HUDEP-2 (cell line): ENCODE measurements around the gene MYCBPAP.
A peak's percentile ranks its signal among the peaks of the same experiment; 100 is the strongest.

Experiments used
- DNase-seq, 76 experiments: peaks; one replicate each; lab custom pipeline; 2025; ENCODE audit not compliant: unreplicated experiment in 76 of 76; lab: John Stamatoyannopoulos, UW

The MYCBPAP gene, protein sequence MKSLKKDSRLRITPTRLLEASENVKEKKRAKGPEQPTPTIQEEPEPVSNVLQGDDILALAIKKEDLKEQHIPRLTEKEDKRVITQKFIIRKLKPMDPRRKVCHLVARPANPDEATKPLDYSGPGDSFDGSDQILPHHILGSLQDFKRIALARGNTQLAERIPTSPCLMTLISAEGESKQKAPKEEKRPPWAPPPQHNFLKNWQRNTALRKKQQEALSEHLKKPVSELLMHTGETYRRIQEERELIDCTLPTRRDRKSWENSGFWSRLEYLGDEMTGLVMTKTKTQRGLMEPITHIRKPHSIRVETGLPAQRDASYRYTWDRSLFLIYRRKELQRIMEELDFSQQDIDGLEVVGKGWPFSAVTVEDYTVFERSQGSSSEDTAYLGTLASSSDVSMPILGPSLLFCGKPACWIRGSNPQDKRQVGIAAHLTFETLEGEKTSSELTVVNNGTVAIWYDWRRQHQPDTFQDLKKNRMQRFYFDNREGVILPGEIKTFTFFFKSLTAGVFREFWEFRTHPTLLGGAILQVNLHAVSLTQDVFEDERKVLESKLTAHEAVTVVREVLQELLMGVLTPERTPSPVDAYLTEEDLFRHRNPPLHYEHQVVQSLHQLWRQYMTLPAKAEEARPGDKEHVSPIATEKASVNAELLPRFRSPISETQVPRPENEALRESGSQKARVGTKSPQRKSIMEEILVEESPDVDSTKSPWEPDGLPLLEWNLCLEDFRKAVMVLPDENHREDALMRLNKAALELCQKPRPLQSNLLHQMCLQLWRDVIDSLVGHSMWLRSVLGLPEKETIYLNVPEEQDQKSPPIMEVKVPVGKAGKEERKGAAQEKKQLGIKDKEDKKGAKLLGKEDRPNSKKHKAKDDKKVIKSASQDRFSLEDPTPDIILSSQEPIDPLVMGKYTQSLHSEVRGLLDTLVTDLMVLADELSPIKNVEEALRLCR

DNA sequence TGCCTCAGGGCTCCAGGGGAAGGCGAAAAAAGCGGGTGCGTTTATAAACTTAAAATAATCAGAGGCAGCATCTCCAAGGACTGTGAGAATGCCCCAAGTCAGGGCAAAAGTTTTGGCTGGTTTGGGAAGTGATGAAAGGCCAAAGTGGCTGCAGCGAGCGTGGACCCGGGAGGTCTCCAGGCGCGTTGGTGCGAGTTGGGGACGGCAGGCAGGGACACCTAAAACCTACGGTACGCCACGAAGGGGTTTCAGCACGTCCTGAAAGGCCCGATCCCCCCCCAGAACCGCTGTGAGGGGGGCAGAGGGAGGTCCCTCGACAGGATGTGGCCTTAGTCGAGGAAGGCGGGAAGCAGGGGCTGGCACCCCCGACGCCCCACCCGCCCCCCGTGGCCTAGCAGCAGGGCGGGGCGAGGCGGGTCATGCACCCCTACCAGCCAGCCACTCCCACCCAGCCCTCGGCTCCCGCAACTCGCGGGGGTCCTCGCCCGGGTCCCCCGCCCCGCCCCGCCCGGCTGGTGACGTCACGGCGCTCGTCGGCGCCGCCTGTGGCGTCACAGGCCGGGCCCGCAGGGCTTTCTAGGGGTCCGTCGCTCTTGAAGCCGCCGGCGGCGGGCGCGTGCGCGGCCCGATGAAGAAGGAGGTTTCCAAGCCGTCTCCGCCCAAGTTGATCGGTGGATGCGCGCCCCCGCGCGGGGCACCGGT is at the start of gene MYCBPAP:
TSS of gene MYCBPAP (plus strand) at position 569 of the 702 bp plus-strand sequence. CDS start 236 bp downstream, outside the sequence.
- DNase-seq, result peak in 70 of 76 experiments; percentile 12 to 81 (median 61)

DNA sequence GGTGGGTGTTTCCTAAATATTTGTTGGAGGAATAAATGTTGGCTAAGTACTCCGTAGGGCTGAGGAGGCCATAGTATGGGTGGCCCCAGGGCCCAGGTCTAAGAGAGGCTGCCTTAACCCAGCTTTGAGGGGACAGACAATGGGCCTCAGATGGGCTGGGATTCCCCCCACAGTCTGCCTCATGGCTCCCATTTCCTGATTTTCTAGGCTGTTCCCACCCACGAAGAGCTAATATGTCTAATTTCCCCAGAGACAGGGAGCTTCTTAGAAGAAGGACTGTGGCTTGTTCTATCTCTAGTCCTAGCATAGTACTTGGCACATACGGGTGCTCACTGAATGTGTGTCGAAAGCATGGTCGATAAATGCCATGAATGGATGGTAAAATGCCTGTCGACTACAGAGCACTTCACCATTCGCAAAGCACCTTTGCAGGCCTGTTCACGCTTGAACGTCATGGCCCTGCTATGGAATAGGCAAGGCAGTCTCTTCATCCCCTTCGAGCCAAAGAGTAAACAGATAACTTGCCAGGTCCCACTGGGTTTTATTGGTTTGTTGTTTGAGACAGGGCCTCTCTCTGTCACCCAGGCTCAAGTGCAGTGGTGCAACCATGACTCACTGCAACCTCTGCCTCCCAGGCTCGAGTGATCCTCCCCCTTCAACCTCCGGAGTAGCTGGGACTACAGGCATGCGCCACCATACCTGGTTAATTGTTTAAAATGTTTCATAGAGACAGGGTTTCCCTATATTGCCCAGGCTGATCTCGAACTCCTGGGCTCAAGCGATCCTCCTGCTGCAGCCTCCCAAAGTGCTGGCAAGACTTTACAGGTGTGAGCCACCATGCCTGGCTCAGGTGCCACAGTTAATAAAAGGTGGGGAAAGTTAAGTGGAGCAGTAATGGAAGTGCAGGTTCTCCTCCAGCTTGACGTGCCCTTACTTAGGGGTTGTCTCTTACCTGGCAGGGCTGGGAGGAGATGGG is 49.2 kb upstream of the MYCBPAP start:
- no peak for DNase-seq

DNA sequence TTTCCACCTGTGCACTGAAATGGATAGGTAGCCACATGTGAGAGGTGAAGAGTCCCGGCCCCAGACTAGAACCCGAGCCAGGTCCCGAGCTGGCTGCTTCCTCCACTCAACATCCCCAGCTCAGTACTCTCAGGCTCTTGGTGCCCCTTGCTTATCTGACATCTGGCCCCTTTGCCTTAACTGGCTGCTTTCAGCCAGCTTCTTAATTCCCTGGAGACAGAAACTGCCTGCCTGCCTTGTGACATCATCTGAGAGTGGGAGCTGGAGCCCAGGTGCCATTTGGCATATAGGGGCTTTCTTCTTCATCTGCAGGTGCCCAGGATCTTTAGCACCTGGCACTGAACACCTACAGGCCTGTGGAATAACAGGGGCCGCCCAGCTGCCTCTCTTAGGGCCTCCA is 48.5 kb upstream of the MYCBPAP start:
- DNase-seq, result no peak

DNA sequence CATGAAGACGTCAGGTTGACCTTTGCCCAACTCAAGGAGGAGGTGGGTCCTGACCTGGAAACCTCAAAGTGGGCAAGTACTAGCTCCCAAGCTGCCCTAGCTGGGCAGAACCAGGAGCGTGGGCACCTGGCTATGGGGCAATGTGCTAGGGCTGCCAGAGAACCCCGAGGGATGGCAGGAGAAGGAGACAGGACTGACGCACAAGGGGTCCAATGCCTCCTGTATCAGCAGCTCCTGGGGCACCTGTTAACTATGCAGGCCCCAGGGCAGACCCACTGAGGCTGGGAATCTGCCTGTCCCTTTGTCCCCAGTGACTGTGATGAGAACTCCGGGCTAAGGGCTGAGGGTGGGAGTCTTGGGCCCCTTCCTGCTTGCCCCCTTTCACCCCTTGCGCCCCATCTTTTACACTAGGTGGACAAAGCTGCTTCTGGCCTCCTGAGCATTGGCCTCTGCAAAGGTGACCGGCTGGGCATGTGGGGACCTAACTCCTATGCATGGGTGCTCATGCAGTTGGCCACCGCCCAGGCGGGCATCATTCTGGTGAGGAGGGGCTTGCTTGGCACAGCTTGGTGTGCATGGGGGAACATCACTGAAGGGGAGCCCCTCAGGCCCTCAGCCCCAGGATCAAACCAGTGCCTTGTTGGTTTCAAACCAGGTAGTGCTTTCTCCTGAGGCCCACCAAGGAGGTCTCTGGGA is 47.3 kb upstream of the MYCBPAP start:
- DNase-seq, result no peak

DNA sequence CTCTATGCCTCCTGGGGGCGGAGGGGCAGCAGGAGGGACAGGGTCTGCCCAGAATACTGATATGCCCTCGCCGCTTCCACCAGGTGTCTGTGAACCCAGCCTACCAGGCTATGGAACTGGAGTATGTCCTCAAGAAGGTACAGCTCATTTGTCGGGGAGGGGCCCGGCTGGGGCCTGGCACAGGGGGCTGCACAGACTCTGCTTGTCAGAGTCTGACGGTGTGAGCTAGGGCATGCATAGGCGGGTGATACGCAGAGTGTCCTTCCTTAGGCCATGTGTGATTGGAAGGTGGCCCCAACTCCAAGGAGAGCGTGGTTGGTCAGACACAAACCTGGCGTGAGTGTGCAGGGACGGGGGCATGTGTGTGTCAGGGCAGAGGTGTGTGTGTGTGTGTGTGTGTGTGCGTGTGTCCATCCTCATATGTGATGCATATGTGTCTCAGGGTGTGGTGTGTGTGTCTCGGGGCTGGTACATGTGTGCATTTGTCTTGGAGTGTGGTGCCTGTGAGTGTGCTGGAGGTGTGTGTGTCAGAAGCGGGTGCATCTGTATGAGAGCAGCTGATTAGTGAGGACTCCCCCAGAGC is 46.6 kb upstream of the MYCBPAP start:
- no peak for DNase-seq

DNA sequence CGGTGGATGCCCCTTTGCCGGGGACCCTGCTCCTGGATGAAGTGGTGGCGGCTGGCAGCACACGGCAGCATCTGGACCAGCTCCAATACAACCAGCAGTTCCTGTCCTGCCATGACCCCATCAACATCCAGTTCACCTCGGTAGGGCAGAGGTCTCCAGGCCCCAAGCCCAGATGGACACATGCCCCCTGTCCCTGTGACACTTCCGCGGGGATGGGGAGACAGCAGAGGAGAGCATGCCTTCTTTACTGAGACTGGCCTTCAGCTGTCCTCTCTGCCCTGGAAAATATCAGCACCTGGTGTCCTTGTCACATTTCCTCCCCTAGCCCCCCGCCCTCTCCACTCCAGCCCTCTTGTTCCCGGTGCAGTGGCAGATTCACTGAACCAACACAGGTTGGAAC is 45.8 kb upstream of the MYCBPAP start:
- DNase-seq, result no peak

DNA sequence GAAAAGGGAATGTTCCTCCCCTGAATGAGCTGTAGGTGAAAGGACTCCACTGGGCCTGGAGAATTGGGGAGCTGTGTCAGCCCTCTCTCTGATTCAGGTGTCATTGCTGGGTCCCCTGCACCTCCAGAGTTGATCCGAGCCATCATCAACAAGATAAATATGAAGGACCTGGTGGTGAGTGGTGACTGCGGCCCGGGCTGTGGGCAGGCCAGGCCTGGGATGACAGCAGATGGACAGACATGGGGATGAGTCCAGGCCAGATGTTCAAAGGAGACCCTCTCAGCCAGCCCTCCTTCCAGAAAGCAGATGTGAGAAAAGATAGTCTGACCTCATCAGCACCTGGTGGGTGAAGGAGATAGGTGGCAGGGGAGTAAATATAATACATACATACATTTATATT is 44.1 kb upstream of the MYCBPAP start:
- no peak for DNase-seq

DNA sequence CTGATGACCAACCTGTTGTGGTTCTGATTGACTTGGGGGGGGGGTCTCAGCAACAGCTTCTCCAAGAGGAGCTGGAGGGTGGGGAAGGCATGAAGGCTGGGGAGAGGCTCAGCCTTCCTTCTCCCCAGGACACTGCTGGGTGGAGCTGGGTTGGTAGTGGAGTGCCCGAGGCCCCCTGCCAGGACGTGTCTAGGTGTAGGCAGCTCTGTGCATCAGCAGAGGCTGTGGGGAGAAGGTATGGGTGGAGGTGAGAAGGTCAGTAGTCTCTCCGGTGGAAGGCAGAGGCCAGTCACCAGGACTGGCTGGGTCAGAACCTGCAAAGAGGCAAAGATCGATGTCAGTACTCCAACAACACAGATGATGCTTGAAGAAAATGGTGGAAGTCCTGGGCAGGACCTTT is 43.5 kb upstream of the MYCBPAP start:
- no peak for DNase-seq

DNA sequence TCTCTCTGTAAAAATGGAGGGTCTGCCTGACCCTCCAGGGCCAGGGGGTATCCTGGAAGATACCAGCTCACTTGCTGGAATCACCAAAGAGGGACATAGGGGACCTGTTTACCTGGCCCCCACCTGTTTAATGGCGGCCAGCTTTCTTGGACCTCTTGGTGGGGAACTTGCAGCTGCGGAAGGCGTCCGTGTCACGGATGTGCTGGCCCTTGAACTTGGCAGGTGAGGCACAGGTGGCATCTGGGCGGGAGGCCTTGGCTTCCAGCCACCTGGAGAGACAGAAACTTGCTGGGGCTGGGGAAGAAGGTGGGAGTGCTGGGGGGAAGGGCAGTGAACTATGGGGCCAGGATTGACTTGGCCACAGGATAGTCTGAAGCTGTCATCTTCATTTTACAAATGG is 43.1 kb upstream of the MYCBPAP start:
- DNase-seq, result no peak

DNA sequence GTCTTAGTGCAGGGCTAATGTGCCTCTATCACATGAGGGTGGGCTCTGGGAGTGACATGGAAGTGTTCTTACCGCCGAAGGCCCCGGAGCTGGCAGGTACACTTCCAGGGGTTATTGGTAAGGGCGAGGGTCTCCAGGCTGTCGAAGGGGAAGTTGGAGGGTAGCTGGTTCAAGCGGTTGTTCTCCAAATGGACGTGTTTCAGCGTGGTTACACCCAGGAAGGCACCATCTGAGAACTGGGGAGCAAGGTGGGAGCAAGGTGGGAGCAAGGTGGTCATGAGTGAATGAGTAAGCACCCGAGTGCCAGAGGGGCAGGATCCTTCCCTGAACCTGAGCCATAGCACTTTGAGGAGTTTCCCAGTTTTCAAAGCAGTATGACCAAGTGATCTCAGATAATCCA is 42.6 kb upstream of the MYCBPAP start:
- no peak for DNase-seq

DNA sequence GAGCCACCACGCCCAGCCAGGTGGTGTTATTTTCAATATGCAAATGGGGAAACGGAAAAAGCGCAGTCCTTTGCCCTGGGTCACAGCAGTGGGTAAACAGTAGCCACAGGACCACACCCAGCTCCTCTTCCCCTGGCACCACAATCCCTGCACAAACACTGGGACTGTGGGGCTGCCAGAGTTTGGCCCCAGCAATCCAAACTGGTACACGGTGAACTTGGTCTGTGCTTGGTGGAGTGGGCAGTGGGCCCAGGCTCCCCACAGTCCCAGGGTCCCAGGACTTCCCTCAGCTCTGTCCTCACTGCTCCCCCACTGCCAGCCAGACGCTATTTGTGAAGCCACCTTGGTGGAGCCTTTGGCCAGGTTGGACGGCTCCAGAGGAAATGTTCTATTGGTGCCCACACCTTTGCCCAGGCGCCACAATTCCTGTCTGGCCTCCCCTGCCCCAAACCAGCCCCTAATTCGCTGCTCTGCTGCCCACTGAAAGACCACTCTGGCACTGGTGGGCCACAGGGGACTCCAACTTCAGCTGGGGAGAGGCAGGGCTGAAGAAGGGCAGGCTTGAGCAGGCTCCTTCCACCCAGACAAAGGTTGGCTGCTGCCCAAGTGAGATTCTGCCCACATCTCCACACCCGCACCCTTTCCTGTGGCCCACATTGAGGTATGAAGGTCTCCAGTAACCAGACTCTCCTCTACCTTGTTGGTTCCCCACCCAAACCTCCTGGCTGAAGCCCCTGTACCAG is 41.7 kb upstream of the MYCBPAP start:
- peak in 1 of 76 experiments; percentile 10 for DNase-seq

DNA sequence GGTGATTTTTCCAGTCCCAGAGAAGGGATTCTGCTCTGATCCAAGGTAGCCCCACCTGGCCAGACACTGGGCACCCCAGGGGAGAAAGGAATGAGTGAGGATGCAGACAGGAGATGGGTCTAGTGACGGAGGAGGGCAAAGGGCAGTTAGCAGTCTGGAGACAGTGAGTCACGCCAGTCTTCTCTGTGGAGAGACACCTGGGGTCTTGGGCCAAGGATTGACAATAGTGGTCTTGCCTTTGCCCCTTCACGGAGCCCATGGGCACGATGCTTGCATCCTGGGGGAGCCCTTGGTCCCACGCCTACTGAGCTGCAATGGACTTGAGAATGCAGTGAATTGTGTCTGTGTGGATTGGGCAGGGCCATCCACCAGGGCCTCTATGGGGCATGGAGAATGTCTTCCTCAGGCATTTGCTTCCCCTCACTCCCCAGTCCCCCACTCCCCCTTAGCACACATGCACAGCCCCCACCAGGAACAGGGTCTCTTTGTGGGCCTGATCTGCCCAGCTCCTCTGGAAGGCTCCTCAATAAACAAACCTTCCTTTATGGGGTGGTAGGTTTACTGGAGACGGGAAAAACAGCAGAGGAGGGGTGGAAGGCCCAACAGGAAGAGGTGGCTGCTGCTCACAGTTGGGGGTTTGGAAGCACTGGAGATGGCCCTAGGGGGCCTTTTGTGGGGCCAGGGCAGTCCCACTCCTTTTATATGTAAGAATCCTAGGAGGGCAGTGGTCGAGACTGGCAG is 41.0 kb upstream of the MYCBPAP start:
- no peak for DNase-seq

DNA sequence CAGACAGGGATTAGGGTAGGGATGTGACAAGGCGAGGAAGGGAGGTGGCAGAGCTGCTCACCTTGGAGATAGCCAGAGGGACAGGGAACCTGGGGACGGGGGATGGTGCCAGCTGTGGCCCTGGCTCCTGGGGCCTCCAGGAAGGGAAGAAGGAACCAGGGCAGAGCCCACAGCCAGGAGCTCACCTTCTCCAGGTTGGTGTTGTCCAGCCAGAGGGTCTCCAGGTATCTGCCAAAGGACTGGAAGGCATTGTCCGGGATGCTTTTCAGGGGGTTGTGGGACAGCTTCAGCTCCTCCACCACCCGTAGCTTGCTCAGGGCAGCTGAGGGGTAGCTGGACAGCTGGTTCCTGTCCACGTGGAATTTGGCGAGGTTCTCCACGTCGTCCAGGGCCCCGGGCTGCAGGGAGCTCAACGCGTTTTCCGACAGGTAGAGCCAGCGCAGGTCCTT is 40.4 kb upstream of the MYCBPAP start:
- no peak for DNase-seq

DNA sequence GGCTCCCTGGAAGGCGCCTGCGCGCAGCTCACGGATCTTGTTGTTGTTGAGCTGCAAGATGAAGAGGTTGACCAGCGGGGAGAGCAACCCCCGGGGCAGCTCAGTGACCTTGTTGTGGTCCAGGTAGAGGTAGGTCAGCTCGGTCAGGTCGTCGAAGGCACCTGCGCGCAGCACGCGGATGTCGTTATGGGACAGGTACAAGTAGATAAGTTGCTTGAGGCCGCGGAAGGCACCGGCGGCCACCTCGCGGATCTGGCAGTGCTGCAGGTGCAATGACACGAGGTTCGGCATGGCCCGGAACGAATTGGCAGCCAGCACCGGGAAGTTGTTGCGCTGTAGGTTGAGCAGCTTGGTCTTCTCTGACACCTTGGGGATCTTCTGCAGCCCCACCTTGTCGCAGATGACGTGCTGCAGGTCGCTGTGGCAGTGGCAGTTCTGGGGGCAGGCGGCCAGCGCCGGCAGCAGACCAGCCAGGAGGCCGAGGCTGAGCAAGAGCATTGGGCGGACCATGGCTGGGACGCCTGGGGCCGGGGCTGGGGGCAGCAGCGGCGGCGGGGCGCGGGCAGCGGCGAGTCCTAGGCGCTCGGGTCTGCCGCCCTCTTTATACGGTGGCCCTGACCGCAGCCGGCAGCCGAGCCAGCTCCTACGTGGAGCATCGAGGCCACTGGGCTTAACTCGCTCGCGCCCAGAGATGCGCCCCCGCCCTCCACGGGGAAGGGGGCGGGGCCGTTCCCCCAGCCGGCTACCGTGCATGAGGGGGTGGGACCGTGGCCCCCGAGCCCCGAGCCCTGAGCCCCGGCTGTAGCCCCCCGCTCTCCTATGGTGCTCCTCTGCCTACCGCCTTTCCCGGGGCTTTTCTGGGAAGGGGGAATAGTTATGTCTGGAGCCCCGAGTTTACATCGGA is 39.7 kb upstream of the MYCBPAP start, which contains the start of gene CHAD:
TSS of gene CHAD (minus strand) at position 577 of the 904 bp plus-strand sequence. CDS start at position 510, 67 bp downstream.
- DNase-seq, result no peak

DNA sequence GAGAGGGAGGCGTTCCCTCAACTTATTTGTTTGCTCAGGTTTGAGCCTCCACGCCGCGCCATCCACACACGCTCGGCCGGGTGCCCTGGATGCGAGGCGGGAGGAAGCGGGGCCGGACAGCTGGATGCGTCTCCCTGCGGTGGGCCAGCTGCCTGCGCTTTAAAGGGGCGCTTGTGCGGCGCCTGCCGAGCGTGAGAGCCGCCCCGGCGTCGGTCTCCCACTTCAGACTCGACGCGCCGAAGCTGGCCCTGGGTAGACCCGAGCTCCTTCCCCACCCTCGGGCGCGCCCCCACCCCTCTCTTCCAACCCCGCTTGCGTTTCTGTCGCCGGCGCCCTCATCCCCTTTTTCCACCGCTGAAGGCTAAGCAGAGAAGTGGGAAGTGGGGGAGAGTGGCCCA is 39.0 kb upstream of the MYCBPAP start:
- no peak for DNase-seq

DNA sequence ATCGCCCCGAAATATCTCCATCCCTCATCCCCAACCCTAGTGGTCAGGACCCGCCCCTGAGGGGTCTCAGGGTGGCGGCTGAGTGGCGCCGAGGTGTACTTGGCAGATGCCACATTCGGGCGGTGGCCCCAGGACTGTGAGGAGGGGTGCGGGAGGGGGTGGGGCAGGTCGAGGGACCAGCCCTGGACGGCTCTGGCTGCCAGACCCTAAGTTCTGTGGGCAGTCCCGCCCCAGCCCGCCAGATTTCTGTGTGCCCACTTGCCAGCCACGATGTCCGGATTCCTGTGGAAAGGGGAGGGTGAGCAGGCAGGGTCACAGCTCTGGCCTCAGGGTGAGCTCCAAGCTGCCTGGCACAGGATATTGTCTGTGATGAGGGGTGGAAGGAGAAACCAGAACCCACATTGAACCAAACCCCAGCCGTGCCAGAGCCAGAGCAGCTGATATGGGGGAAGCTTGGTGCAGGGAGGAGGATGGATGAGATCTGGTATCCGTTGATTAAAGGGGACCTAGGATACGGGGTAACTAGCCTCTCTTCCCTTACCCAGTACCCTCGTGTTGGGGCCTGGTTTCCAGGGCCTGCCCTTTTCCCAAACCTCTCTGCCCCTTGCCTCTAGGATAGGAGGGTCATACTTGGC is 38.5 kb upstream of the MYCBPAP start:
- DNase-seq, result no peak
